Mesothelial cell of epicardium (in vitro differentiated cells): ENCODE results near the gene RPIA. TPM values are rescaled to one million over a fixed set of nuclear protein-coding genes. Genes with fewer than 3 reads are reported as not detected.
"Not testable (repeated sequence)": the region's sequence is repeated elsewhere in the genome, so short reads cannot be mapped to it uniquely, and the experiment has no call there.

Experiments used
- DNase-seq, 2 experiments: peaks; one replicate each; pipeline ENCODE4 v3.0.0; 2021; ENCODE audit warnings: low spot score in 2 of 2; ENCODE audit not compliant: unreplicated experiment in 2 of 2
- H3K27ac Mint-ChIP-seq: 2 replicates; pipeline ENCODE4 v1.8.0; 2021; ENCODE audit warnings: mixed read lengths
- H3K27me3 Mint-ChIP-seq: 2 replicates; pipeline ENCODE4 v1.8.0; 2021; ENCODE audit warnings: low read depth, mixed read lengths
- H3K36me3 Mint-ChIP-seq: 2 replicates; pipeline ENCODE4 v1.8.0; 2021; ENCODE audit warnings: mixed read lengths
- H3K4me1 Mint-ChIP-seq: 2 replicates; pipeline ENCODE4 v1.8.0; 2021; ENCODE audit warnings: mixed read lengths
- H3K4me3 Mint-ChIP-seq: 2 replicates; pipeline ENCODE4 v1.8.0; 2021; ENCODE audit warnings: mild to moderate bottlenecking, moderate library complexity, mixed read lengths
- H3K9me3 Mint-ChIP-seq: 2 replicates; pipeline ENCODE4 v1.8.0; 2021; ENCODE audit warnings: mixed read lengths
- CTCF ChIP-seq: fragments of 200-600 bp; sonication (generic); IDR thresholded peaks from one replicate; pipeline ENCODE4 v1.5.0; 2021; ENCODE audit warnings: antibody characterized with exemption; ENCODE audit not compliant: unreplicated experiment
- total RNA-seq: library from RNA; stranded (reverse); gene quantifications from 3 replicates; pipeline ENCODE4 v1.2.1, GENCODE V29; 2021

The RPIA gene
- total RNA-seq, result 22.5 to 23.5 TPM (median 23.3 TPM) in 3 replicates

- Mint-ChIP-seq H3K27ac (peak within 1 kb of the TSS; percentile 93), H3K9me3 (peaks cover 32% of the 10 kb centered on the region), H3K36me3 (peaks cover 14% of the 10 kb centered on the region), H3K4me3 (peak within 1 kb of the TSS; percentile 94), H3K4me1 (peaks cover 41% of the 10 kb centered on the region), H3K27me3 (no peaks in the 10 kb centered on the region)
- no peak for TF ChIP-seq CTCF
- DNase-seq, result peak; percentile 91 to 95
Observed at GRCh38 chr2:88691339-88692183, at the start of gene RPIA. Gene RPIA, plus strand, starts transcription at chr2:88691673. Its CDS starts 26 bp downstream, at chr2:88691699.

- Mint-ChIP-seq H3K9me3 (peaks cover 44% of the 10 kb centered on the region), H3K27ac (no peak overlapping the region), H3K4me3 (no peak overlapping the region), H3K36me3 (peaks cover 6% of the 10 kb centered on the region), H3K4me1 (peaks cover 8% of the 10 kb centered on the region), H3K27me3 (no peaks in the 10 kb centered on the region)
- no peak for DNase-seq
- TF ChIP-seq CTCF, result no peak
Observed at GRCh38 chr2:88642278-88642677, 49.2 kb upstream of the RPIA start.

GRCh38 chr2:88645291-88645882, 46.1 kb upstream of the RPIA start:
- not testable (repeated sequence) for H3K4me1 Mint-ChIP-seq, H3K27me3 Mint-ChIP-seq, H3K36me3 Mint-ChIP-seq, H3K27ac Mint-ChIP-seq, H3K4me3 Mint-ChIP-seq, DNase-seq
- H3K9me3 Mint-ChIP-seq, result peaks cover 20% of the 10 kb centered on the region

GRCh38 chr2:88651646-88652045, 39.8 kb upstream of the RPIA start:
- Mint-ChIP-seq H3K4me3 (no peak overlapping the region), H3K27ac (no peak overlapping the region), H3K9me3 (no peaks in the 10 kb centered on the region), H3K27me3 (no peaks in the 10 kb centered on the region), H3K36me3 (no peaks in the 10 kb centered on the region), H3K4me1 (no peaks in the 10 kb centered on the region)
- TF ChIP-seq CTCF, result no peak
- no peak for DNase-seq

- no peak for TF ChIP-seq CTCF
- no peak overlapping the region for H3K27ac Mint-ChIP-seq
- no peaks in the 10 kb centered on the region for H3K27me3 Mint-ChIP-seq
- H3K9me3 Mint-ChIP-seq, result no peaks in the 10 kb centered on the region
- no peak overlapping the region for H3K4me3 Mint-ChIP-seq
- H3K36me3 Mint-ChIP-seq, result no peaks in the 10 kb centered on the region
- DNase-seq, result no peak
- H3K4me1 Mint-ChIP-seq, result peaks cover 16% of the 10 kb centered on the region
Observed at GRCh38 chr2:88654714-88655113, 36.8 kb upstream of the RPIA start.

GRCh38 chr2:88656690-88657089, 34.8 kb upstream of the RPIA start:
- Mint-ChIP-seq H3K27ac (no peak overlapping the region), H3K4me1 (peaks cover 17% of the 10 kb centered on the region), H3K9me3 (no peaks in the 10 kb centered on the region), H3K36me3 (no peaks in the 10 kb centered on the region), H3K4me3 (no peak overlapping the region), H3K27me3 (no peaks in the 10 kb centered on the region)
- no peak for DNase-seq
- TF ChIP-seq CTCF, result no peak
